Erythroblast (primary cell): ENCODE measurements around the gene TBX3.

Source experiments
- GATA1 ChIP-seq: IDR thresholded peaks from 2 replicates; pipeline ENCODE4 v1.6.1; 2011; ENCODE audit warnings: low read depth, mild to moderate bottlenecking, control low read depth, low read length, moderate library complexity
- POLR2A ChIP-seq: IDR thresholded peaks from 2 replicates; pipeline ENCODE4 v1.6.1; 2011; ENCODE audit warnings: mild to moderate bottlenecking, low read length

- no peak for TF ChIP-seq POLR2A
- TF ChIP-seq GATA1 = no peak
Measured at GRCh38 chr12:114657597-114657920, 26.4 kb downstream of the TBX3 start.
